Small intestine (tissue), 7 donors: ENCODE measurements around the gene CEP131. TPM values are rescaled to one million over a fixed set of nuclear protein-coding genes. Genes with fewer than 3 reads are reported as not detected.

Experiments used
- DNase-seq, 2 donors: peaks; one replicate each; pipeline versions ENCODE4 v3.0.0 to v3.0.0-alpha.2; 2013
- FAIRE-seq: peaks from 2 replicates; lab custom pipeline; 2012; peaks lifted over from hg19 to GRCh38; lab: Jason Lieb, UNC
- H3K27ac ChIP-seq, 3 donors: one replicate each; pipeline ENCODE4 v1.5.1; 2013; ENCODE audit warnings: low read length in 2 of 3, mild to moderate bottlenecking in 2 of 3, control low read depth in 1 of 3, inconsistent platforms in 1 of 3, low read depth in 1 of 3, moderate library complexity in 1 of 3
- H3K27me3 ChIP-seq, 3 donors: one replicate each; pipeline ENCODE4 v1.6.1; 2013; ENCODE audit warnings: low read length in 3 of 3, inconsistent platforms in 1 of 3; ENCODE audit not compliant: control insufficient read depth in 3 of 3, insufficient read depth in 3 of 3
- H3K36me3 ChIP-seq, 3 donors: one replicate each; pipeline ENCODE4 v1.6.1; 2013; ENCODE audit warnings: low read length in 3 of 3, inconsistent platforms in 1 of 3, low read depth in 1 of 3, mild to moderate bottlenecking in 1 of 3, moderate library complexity in 1 of 3; ENCODE audit not compliant: control insufficient read depth in 3 of 3, insufficient read depth in 2 of 3
- H3K4me1 ChIP-seq, 3 donors: one replicate each; pipeline ENCODE4 v1.6.1; 2013; ENCODE audit warnings: low read length in 2 of 3, inconsistent platforms in 1 of 3, low read depth in 1 of 3, mild to moderate bottlenecking in 1 of 3, moderate library complexity in 1 of 3; ENCODE audit not compliant: control insufficient read depth in 3 of 3, insufficient read depth in 2 of 3
- H3K4me3 ChIP-seq, 3 donors: one replicate each; pipeline ENCODE4 v1.5.1; 2013; ENCODE audit warnings: low read length in 3 of 3, control low read depth in 1 of 3, inconsistent platforms in 1 of 3, low read depth in 1 of 3, mild to moderate bottlenecking in 1 of 3, moderate library complexity in 1 of 3
- H3K9me3 ChIP-seq, 2 donors: one replicate each; pipeline ENCODE4 v1.6.1; 2013; ENCODE audit warnings: low read depth in 1 of 2, low read length in 1 of 2; ENCODE audit not compliant: control insufficient read depth in 2 of 2, insufficient read depth in 1 of 2
- WGBS, 3 donors: extraction: QIAGEN DNeasy Blood & Tissue Kit; methylation state at CpG; one replicate each; pipeline ENCODE4 v1.1.7; 2013; 5-methylcytosine and 5-hydroxymethylcytosine counted together
- polyA plus RNA-seq, 4 donors: library from polyadenylated mRNA; stranded (reverse) in 3 of 4; unstranded in 1 of 4; fragments of 200-250 nt in 3 of 4; fragments of 120-200 nt in 1 of 4; gene quantifications; one replicate each; pipeline versions ENCODE4 v1.2.1 to v1.2.3, GENCODE V29; 2013
- donor health status: healthy with polysubstance abuse.
- donor health status: control.
- donor health status: control.
- donor health status: Bipolar disorder and iron deficiency.
- donor health status: healthy.

The CEP131 gene
- polyA plus RNA-seq, 4 donors = 4.0 to 8.8 (median 6.6) TPM

DNA sequence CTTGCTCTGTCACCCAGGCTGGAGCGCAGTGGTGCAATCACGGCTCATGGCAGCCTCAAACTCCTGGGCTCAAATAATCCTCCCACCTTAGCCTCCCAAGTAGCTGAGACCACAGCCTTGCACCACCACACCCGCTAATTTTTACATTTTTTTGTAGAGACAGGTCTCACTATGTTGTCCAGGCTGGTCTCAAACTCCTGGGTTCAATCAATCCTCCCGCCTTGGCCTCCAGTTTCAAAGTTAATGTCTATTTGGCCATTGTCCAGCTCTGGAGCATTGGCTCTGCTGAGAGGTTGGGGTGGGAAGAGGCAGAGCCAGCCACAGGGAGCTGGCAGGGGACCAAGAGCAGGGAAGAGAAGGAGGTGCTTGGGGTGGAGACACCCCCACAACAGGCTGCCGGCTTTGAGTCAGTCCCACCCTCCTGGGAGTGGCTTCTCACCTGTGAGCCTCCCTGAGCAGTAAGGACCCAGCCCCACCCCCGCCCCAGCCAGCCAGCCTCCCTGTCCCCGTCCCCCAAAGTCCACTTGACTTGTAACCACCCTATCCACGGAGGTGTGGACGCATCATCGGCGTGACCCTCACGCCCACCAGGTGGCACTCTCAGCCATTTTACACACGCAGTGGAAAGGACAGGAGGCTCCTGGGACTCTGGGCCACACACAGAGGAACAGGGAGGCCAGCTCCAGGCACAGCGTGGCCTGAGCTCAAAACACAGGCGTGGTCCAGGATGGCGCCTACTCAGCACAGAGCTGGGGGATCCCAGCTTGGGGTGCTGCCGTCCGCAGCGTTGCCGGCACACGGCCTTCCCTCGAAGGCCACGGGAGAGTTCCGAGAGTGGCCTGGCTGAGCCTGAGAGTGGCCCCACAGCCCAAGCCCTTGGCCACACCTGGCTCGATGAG lies 80.2 kb downstream of the CEP131 start:
- Histone ChIP-seq H3K36me3 (peaks cover 0 to 3% (median 0%) of the 10 kb centered on the region in 3 donors), H3K27ac (peak overlapping the region in 1 of 3 donors; percentile 26), H3K4me3 (no peak overlapping the region), H3K9me3 (no peaks in the 10 kb centered on the region), H3K4me1 (peaks cover 0 to 19% (median 0%) of the 10 kb centered on the region in 3 donors), H3K27me3 (no peaks in the 10 kb centered on the region)
- peak; percentile 87 to 96 for DNase-seq
- no peak for FAIRE-seq
- 28 to 40% (median 38%) methylated on average over 23 to 25 of the region's 25 CpGs for WGBS, 3 donors

GRCh38 chr17:81140695-81141094 lies 82.1 kb downstream of the CEP131 start:
- Histone ChIP-seq H3K27ac (no peak overlapping the region), H3K36me3 (peaks cover 0 to 5% (median 0%) of the 10 kb centered on the region in 3 donors), H3K27me3 (no peaks in the 10 kb centered on the region), H3K4me1 (peaks cover 0 to 19% (median 0%) of the 10 kb centered on the region in 3 donors), H3K9me3 (no peaks in the 10 kb centered on the region), H3K4me3 (no peak overlapping the region)
- WGBS, 3 donors = 93 to 96% (median 94%) methylated on average over 28 to 37 of the region's 37 CpGs
- DNase-seq (no peak), FAIRE-seq (no peak)

DNA sequence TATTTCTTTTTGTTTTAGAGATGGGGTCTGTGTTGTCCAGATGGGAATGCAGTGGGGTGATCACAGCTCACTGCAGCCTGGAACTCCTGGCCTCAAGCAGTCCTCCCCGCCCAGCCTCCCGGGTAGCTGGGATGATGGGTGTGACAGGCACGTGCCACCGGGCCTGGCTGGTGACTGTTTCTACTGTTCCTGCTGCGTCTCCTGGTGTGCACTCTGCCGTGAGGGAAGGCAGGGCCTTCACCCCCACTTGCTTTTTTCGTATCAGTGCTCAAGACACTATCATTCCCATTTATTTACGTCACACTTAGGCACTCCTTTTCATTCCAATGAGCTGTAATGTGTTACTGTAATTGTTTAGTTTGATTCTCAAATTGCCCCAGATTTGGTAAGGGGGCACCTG lies 82.7 kb downstream of the CEP131 start:
- WGBS, 3 donors = 36 to 67% (median 49%) methylated on average over 8 of the region's 8 CpGs
- Histone ChIP-seq H3K4me3 (no peak overlapping the region), H3K27me3 (no peaks in the 10 kb centered on the region), H3K9me3 (no peaks in the 10 kb centered on the region), H3K27ac (no peak overlapping the region), H3K4me1 (peaks cover 0 to 19% (median 0%) of the 10 kb centered on the region in 3 donors), H3K36me3 (peaks cover 0 to 9% (median 0%) of the 10 kb centered on the region in 3 donors)
- DNase-seq (no peak), FAIRE-seq (no peak)

Other genes with a start within 250 kb of the CEP131 start
- 10 to 100 TPM; 20.0 to 35.8 (median 31.8) TPM for gene CHMP6, start 231.1 kb downstream of the CEP131 start, polyA plus RNA-seq
- gene BAIAP2, start 187.8 kb downstream of the CEP131 start, polyA plus RNA-seq = 10 to 100 TPM in 2 of 4 donors, 1 to 10 TPM in 2; 1.8 to 14.5 (median 7.5) TPM
- gene PVALEF, start 57.5 kb downstream of the CEP131 start, polyA plus RNA-seq = under 1 TPM in 1 of 4 donors, not detected in 3; 0.31 TPM
- gene AATK, start 56.7 kb downstream of the CEP131 start, polyA plus RNA-seq = 100 to 1,000 TPM in 1 of 4 donors, 10 to 100 TPM in 3; 33.1 to 118 (median 95.7) TPM
- gene TEPSIN, start 16.1 kb upstream of the CEP131 start, polyA plus RNA-seq = 10 to 100 TPM; 19.3 to 89.9 (median 36.0) TPM
- gene NDUFAF8, start 16.4 kb upstream of the CEP131 start, polyA plus RNA-seq = 10 to 100 TPM; 25.9 to 39.5 (median 35.7) TPM
- gene SLC38A10, start 72.3 kb upstream of the CEP131 start, polyA plus RNA-seq = 100 to 1,000 TPM in 1 of 4 donors, 10 to 100 TPM in 3; 48.4 to 107 (median 79.2) TPM
- gene BAHCC1, start 172.5 kb upstream of the CEP131 start, polyA plus RNA-seq = 10 to 100 TPM in 2 of 4 donors, 1 to 10 TPM in 2; 2.2 to 26.9 (median 9.8) TPM